HEK293T (cell line): ENCODE data around the gene DISP3.

Experiments used
- FOXM1 ChIP-seq: fragments of 450-650 bp; IDR thresholded peaks from 2 replicates; pipeline ENCODE4 v1.6.1; 2017; ENCODE audit warnings: mild to moderate bottlenecking, borderline replicate concordance
- LEF1 ChIP-seq: fragments of 450-650 bp; IDR thresholded peaks from 2 replicates; pipeline ENCODE4 v1.6.1; 2017; ENCODE audit warnings: mild to moderate bottlenecking, borderline replicate concordance
- SP1 ChIP-seq: fragments of 450-650 bp; IDR thresholded peaks from 2 replicates; pipeline ENCODE4 v1.6.1; 2017
- SUZ12 ChIP-seq: fragments of 450-650 bp; IDR thresholded peaks from 2 replicates; pipeline ENCODE4 v1.6.1; 2016; ENCODE audit warnings: mild to moderate bottlenecking
- TARDBP ChIP-seq: fragments of 450-650 bp; IDR thresholded peaks from 2 replicates; pipeline ENCODE4 v1.6.1; 2016

DNA sequence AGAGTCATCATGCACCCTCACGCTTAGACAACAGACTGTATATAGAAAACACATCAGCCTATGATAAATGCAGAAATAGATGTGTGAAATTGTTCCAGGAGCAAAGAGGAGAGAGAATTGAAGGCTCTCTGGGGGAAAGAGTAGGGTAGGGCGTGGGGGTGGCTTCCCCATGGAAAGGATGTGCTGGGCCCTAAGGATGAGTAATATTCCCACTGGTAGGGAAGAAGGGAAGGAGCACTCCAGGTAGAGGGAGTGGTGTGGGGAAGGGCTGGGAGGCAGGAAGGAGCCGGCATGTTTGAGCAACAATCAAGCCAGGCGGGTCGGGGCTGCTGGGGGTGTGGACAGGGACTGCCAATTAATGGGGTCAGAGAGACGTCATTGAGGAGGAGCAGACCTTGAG is 10.1 kb upstream of the DISP3 start:
- TF ChIP-seq SP1 = no peak
- TF ChIP-seq SUZ12 = no peak
- no peak for TF ChIP-seq TARDBP
- no peak for TF ChIP-seq LEF1
- no peak for TF ChIP-seq FOXM1
